Liver (tissue), 9 donors: ENCODE results near the gene TMEM187. TPM values are rescaled to one million over a fixed set of nuclear protein-coding genes. Genes with fewer than 3 reads are reported as not detected.

Experiments used
- DNase-seq: peaks from one replicate; pipeline ENCODE4 v3.0.0-alpha.2; 2017; ENCODE audit warnings: low spot score
- H3K27ac ChIP-seq, 2 donors: one replicate each; pipeline ENCODE4 v1.7.0; 2013; ENCODE audit warnings: inconsistent platforms in 2 of 2, low read length in 2 of 2, control low read depth in 1 of 2, low read depth in 1 of 2, mild to moderate bottlenecking in 1 of 2
- H3K27me3 ChIP-seq, 4 donors: one replicate each; pipeline versions ENCODE4 v1.6.1 to v1.7.0; 2013; ENCODE audit warnings: low read length in 3 of 4, inconsistent platforms in 1 of 4, mild to moderate bottlenecking in 1 of 4, moderate library complexity in 1 of 4; ENCODE audit not compliant: control insufficient read depth in 4 of 4, insufficient read depth in 4 of 4
- H3K36me3 ChIP-seq, 4 donors: one replicate each; pipeline versions ENCODE4 v1.6.1 to v1.7.0; 2013; ENCODE audit warnings: low read length in 3 of 4, mild to moderate bottlenecking in 3 of 4, low read depth in 1 of 4, moderate library complexity in 1 of 4; ENCODE audit not compliant: control insufficient read depth in 4 of 4, insufficient read depth in 3 of 4
- H3K4me1 ChIP-seq, 4 donors: one replicate each; pipeline versions ENCODE4 v1.6.1 to v1.7.0; 2013; ENCODE audit warnings: low read length in 3 of 4, mild to moderate bottlenecking in 3 of 4, moderate library complexity in 1 of 4; ENCODE audit not compliant: control insufficient read depth in 4 of 4, insufficient read depth in 4 of 4
- H3K4me3 ChIP-seq, 3 donors: one replicate each; pipeline versions ENCODE4 v1.6.1 to v1.7.0; 2013; ENCODE audit warnings: low read length in 3 of 3, control low read depth in 1 of 3, low read depth in 1 of 3, mild to moderate bottlenecking in 1 of 3
- H3K9ac ChIP-seq, 2 donors: one replicate each; pipeline ENCODE4 v1.7.0; 2013; ENCODE audit warnings: low read length in 2 of 2, mild to moderate bottlenecking in 2 of 2, moderate library complexity in 2 of 2, control low read depth in 1 of 2, low read depth in 1 of 2
- H3K9me3 ChIP-seq, 4 donors: one replicate each; pipeline versions ENCODE4 v1.6.1 to v1.7.0; 2013; ENCODE audit warnings: low read length in 3 of 4; ENCODE audit not compliant: control insufficient read depth in 4 of 4
- EGR1 ChIP-seq, 2 donors: IDR thresholded peaks; 2 replicates each; pipeline ENCODE4 v1.6.1; 2016 to 2018; ENCODE audit warnings: antibody characterized with exemption in 2 of 2, low read depth in 2 of 2
- GABPA ChIP-seq, 2 donors: IDR thresholded peaks in 1 of 2; conservative IDR thresholded peaks in 1 of 2; 2 replicates each; pipeline ENCODE4 v1.6.1; 2016; ENCODE audit warnings: antibody characterized with exemption in 2 of 2, mild to moderate bottlenecking in 1 of 2, moderate library complexity in 1 of 2
- HNF4A ChIP-seq, 2 donors: conservative IDR thresholded peaks; 2 replicates each; pipeline ENCODE4 v1.6.1; 2016; ENCODE audit warnings: antibody characterized with exemption in 2 of 2, mild to moderate bottlenecking in 2 of 2
- JUND ChIP-seq, 2 donors: IDR thresholded peaks; 2 replicates each; pipeline ENCODE4 v1.6.1; 2016; ENCODE audit warnings: antibody characterized with exemption in 2 of 2
- RAD21 ChIP-seq, 2 donors: IDR thresholded peaks; 2 replicates each; pipeline ENCODE4 v1.6.1; 2016; ENCODE audit warnings: antibody characterized with exemption in 2 of 2, mild to moderate bottlenecking in 2 of 2
- SP1 ChIP-seq: IDR thresholded peaks from 2 replicates; pipeline ENCODE4 v1.6.1; 2018; ENCODE audit warnings: antibody characterized with exemption, mild to moderate bottlenecking
- TAF1 ChIP-seq: conservative IDR thresholded peaks from 2 replicates; pipeline ENCODE4 v1.6.1; 2016; ENCODE audit warnings: antibody characterized with exemption, mild to moderate bottlenecking
- YY1 ChIP-seq: IDR thresholded peaks from 2 replicates; pipeline ENCODE4 v1.6.1; 2016; ENCODE audit warnings: antibody characterized with exemption, mild to moderate bottlenecking
- WGBS: extraction: QIAGEN DNeasy Blood & Tissue Kit; methylation state at CpG from one replicate; pipeline ENCODE4 v1.1.7; 2013; 5-methylcytosine and 5-hydroxymethylcytosine counted together
- polyA plus RNA-seq, 2 donors: library from polyadenylated mRNA; stranded (reverse) in 1 of 2; unstranded in 1 of 2; fragments of 200-250 nt in 1 of 2; fragments of >200 nt in 1 of 2; fragmentation: Nextera tagmentation in 1 of 2; extraction: Ambion mirVana in 1 of 2; gene quantifications; one replicate each; pipeline versions ENCODE4 v1.2.1 to v1.2.3, GENCODE V29; 2013 to 2015
- total RNA-seq, 2 donors: library from RNA; depleted of rRNA; stranded (reverse); fragments of >200 nt; gene quantifications; one replicate each; pipeline ENCODE4 v1.2.3, GENCODE V29; 2014
- TF ChIP-seq, protein P1 (sequence below): fragments of 150-350 bp; IDR thresholded peaks from 2 replicates; pipeline ENCODE4 v1.5.1; 2017; ENCODE audit warnings: improper control_type of control experiment, low read depth, low read length; ENCODE audit not compliant: missing input control
- TF ChIP-seq, protein P2 (sequence below): IDR thresholded peaks from 2 replicates; pipeline ENCODE4 v1.6.1; 2016; ENCODE audit warnings: antibody characterized with exemption
- donor health status: healthy.
- donor health status: healthy.
- donor health status: healthy.
- donor health status: healthy.
- donor health status: healthy.

TMEM187 gene
- total and polyA plus RNA-seq, 4 donors: 2.9 to 5.8 (median 4.1) TPM

GRCh38 chrX:154013614-154014360 is 41.2 kb downstream of the TMEM187 start:
- H3K36me3 ChIP-seq: peaks cover 0 to 11% (median 4%) of the 10 kb centered on the region in 4 donors
- H3K9me3 ChIP-seq: no peaks in the 10 kb centered on the region
- TF ChIP-seq, protein P1, sequence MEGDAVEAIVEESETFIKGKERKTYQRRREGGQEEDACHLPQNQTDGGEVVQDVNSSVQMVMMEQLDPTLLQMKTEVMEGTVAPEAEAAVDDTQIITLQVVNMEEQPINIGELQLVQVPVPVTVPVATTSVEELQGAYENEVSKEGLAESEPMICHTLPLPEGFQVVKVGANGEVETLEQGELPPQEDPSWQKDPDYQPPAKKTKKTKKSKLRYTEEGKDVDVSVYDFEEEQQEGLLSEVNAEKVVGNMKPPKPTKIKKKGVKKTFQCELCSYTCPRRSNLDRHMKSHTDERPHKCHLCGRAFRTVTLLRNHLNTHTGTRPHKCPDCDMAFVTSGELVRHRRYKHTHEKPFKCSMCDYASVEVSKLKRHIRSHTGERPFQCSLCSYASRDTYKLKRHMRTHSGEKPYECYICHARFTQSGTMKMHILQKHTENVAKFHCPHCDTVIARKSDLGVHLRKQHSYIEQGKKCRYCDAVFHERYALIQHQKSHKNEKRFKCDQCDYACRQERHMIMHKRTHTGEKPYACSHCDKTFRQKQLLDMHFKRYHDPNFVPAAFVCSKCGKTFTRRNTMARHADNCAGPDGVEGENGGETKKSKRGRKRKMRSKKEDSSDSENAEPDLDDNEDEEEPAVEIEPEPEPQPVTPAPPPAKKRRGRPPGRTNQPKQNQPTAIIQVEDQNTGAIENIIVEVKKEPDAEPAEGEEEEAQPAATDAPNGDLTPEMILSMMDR: peak; percentile 80
- TF ChIP-seq RAD21 (IDR thresholded peaks at IDR 0.05) (peak; percentile 62 to 76), TAF1 (no peak)
- no peak overlapping the region for H3K27ac ChIP-seq
- H3K4me1 ChIP-seq: peaks cover 0 to 9% (median 2%) of the 10 kb centered on the region in 4 donors
- 43% methylated on average over 20 of the region's 20 CpGs for WGBS
- no peak overlapping the region for H3K9ac ChIP-seq
- H3K27me3 ChIP-seq: no peaks in the 10 kb centered on the region
- no peak for DNase-seq
- H3K4me3 ChIP-seq: no peak overlapping the region

DNA sequence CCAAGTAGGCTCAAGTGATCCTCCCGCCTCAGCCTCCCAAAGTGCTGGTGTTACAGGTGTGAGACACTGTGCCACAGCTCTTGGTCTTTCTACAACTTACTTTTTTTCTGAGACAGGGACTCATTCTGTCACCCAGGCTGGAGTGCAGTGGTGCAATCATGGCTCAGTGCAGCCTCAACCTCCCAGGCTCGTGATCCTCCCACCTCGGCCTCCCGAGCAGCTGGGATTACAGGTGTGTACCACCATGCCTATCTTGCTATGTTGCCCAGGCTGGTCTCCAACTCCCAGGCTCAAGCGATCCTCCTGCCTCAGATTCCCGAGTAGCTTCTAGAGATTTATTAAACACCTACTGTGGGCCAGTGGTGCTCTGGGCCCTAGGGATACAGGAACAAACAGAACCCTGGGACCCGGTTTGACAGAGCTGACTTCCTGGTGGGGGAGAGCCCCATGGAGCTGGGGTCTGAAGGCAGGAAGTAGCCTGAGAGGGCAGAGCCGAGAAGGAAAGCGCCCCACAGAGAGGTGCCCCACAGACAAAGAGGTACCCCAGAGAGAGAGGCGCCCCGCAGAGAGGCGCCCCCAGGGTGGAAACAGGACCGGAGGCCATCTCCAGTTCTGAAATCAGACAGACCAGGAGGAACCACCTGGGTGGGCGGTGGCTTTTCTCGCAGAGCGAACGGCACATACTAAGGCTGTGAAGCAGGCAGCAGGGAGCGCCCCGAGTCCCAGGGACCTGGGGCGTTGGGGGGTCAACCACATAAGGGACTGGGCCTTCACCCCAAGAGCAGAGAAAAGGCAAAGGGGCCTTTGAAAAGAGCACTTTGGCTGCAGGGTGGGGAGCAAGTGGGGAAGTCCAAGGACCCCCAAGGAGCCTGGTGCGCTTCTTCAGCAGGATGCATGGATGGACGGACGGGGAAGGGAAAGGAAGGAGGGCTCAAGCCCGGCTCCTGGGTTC is 42.2 kb downstream of the TMEM187 start:
- no peak overlapping the region for H3K9ac ChIP-seq
- H3K4me1 ChIP-seq: peaks cover 0 to 9% (median 3%) of the 10 kb centered on the region in 4 donors
- H3K27ac ChIP-seq: no peak overlapping the region
- H3K4me3 ChIP-seq: no peak overlapping the region
- WGBS: 92% methylated on average over 24 of the region's 24 CpGs
- H3K36me3 ChIP-seq: peaks cover 0 to 11% (median 4%) of the 10 kb centered on the region in 4 donors
- H3K27me3 ChIP-seq: no peaks in the 10 kb centered on the region
- TF ChIP-seq, protein P1: no peak
- no peak for TF ChIP-seq RAD21 (IDR thresholded peaks at IDR 0.05)
- TF ChIP-seq TAF1: no peak
- TF ChIP-seq GABPA (IDR thresholded peaks at IDR 0.05 in 1 of 2, conservative IDR thresholded peaks at IDR 0.05 in 1 of 2): no peak
- TF ChIP-seq, protein P2, sequence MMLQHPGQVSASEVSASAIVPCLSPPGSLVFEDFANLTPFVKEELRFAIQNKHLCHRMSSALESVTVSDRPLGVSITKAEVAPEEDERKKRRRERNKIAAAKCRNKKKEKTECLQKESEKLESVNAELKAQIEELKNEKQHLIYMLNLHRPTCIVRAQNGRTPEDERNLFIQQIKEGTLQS: no peak
- no peak for TF ChIP-seq YY1
- TF ChIP-seq EGR1 (IDR thresholded peaks at IDR 0.05; ENCODE audit: low read depth in 2 of 2): no peak
- TF ChIP-seq HNF4A (conservative IDR thresholded peaks at IDR 0.05): no peak
- TF ChIP-seq SP1: no peak
- no peak for TF ChIP-seq JUND (IDR thresholded peaks at IDR 0.05)
- DNase-seq: no peak
- no peaks in the 10 kb centered on the region for H3K9me3 ChIP-seq
